Heart left ventricle (tissue), 16 donors: ENCODE results near the gene TRIM17. TPM values are rescaled to one million over a fixed set of nuclear protein-coding genes. Genes with fewer than 3 reads are reported as not detected.

ENCODE experiments used
- ATAC-seq, 4 donors: fragments of 200-7000 bp; cut with Tn5 transposase; one replicate each; pipeline ENCODE4 v1.9.1; 2020 to 2022; ENCODE audit warnings: moderate library complexity in 4 of 4, mild to moderate bottlenecking in 3 of 4, moderate number of reproducible peaks in 1 of 4
- DNase-seq, 5 donors: peaks; one replicate each; pipeline ENCODE4 v3.0.0-alpha.2; 2020
- H3K27ac ChIP-seq, 12 donors: fragments of 200-600 bp; sonication (generic) in 4 of 12; one replicate each; pipeline versions ENCODE4 v1.5.0 to v1.8.0; 2016 to 2022; ENCODE audit warnings: mild to moderate bottlenecking in 2 of 12
- H3K27me3 ChIP-seq, 9 donors: fragments of 200-600 bp; sonication (generic) in 2 of 9; one replicate each; pipeline versions ENCODE4 v1.5.1 to v1.8.0; 2016 to 2022; ENCODE audit warnings: mild to moderate bottlenecking in 3 of 9
- H3K36me3 ChIP-seq, 9 donors: fragments of 200-600 bp; sonication (generic) in 2 of 9; one replicate each; pipeline versions ENCODE4 v1.5.0 to v1.8.0; 2018 to 2022; ENCODE audit warnings: mild to moderate bottlenecking in 2 of 9
- H3K4me1 ChIP-seq, 12 donors: fragments of 200-600 bp; sonication (generic) in 4 of 12; one replicate each; pipeline versions ENCODE4 v1.5.0 to v1.8.0; 2016 to 2022; ENCODE audit warnings: mild to moderate bottlenecking in 3 of 12
- H3K4me3 ChIP-seq, 12 donors: fragments of 200-600 bp; sonication (generic) in 4 of 12; one replicate each; pipeline versions ENCODE4 v1.5.0 to v1.8.0; 2017 to 2022; ENCODE audit warnings: mild to moderate bottlenecking in 9 of 12, moderate library complexity in 4 of 12
- H3K9me3 ChIP-seq, 12 donors: fragments of 200-600 bp; sonication (generic) in 4 of 12; one replicate each; pipeline versions ENCODE4 v1.5.0 to v1.8.0; 2016 to 2022; ENCODE audit warnings: mild to moderate bottlenecking in 1 of 12
- POLR2A ChIP-seq, 2 donors: fragments of 450-650 bp; IDR thresholded peaks; one replicate each; pipeline ENCODE4 v1.6.1; 2017; ENCODE audit warnings: antibody characterized with exemption in 2 of 2, mild to moderate bottlenecking in 2 of 2, moderate library complexity in 2 of 2
- WGBS, 4 donors: extraction: QIAGEN DNeasy Blood & Tissue Kit in 2 of 4; methylation state at CpG; one replicate each; pipeline versions ENCODE4 v1.1.5 to v1.1.7; 2013 to 2018; 5-methylcytosine and 5-hydroxymethylcytosine counted together
- intact Hi-C, 10 donors: fragments of 100-400 bp; cut with DNase I; formaldehyde crosslinking; loops; one replicate each; pipeline versions ENCODE4 v1.11.1 to v1.14.2; 2022
- polyA plus RNA-seq, 2 donors: library from polyadenylated mRNA; stranded (reverse); fragments of 200-250 nt; gene quantifications; one replicate each; pipeline ENCODE4 v1.2.3, GENCODE V29; 2013
- total RNA-seq, 9 donors: library from RNA; depleted of rRNA in 2 of 9; stranded (reverse); fragments of >200 nt in 2 of 9; fragmentation: NEBNext Ultra II Directional in 3 of 9; extraction: Animal tissue kit (Norgen Biotek cat#: 25700) in 3 of 9; gene quantifications; one replicate each; pipeline versions ENCODE4 v1.1.0 to v1.2.4, GENCODE V29; 2016 to 2023
- TF ChIP-seq, protein P1 (sequence below), 12 donors: fragments of 200-600 bp; sonication (generic) in 4 of 12; IDR thresholded peaks; one replicate each; pipeline versions ENCODE4 v1.5.0 to v1.8.0; 2018 to 2022; ENCODE audit warnings: antibody characterized with exemption in 12 of 12, mild to moderate bottlenecking in 5 of 12
- donor health status: ischemic (EF 13 %, LVEDD 7.1; RV severe dilation, severe dysfunction).
- donor health status: healthy with polysubstance abuse.
- donor health status: DM: no; HTN: yes; CAD: no.
- donor health status: DM: no; HTN: no; CAD: no.
- donor health status: ischemic (EF 25% LVEDD 6.9; RV normal size, moderate dysfunction).
- donor health status: ischemic (EF 25% LVEDD 5.7; RV mildly dilated, moderate dysfunction).
- donor health status: healthy.
- donor health status: DM: yes; HTN: yes; CAD: no.
- donor health status: ischemic (EF 35%, LVEDD 5.7; RV mildly dilated, moderate dysfunction).
- donor health status: nonischemic (EF 11% LVEDD 7.7; RV severe dilation, severe dysfunction).
- donor health status: DM: yes; HTN: yes; CAD: no.
- donor health status: PGD.
- donor health status: ischemic (EF 29% LVEDD 5.4; RV normal size, mild dysfunction).
- donor health status: nonischemic (EF 23%, LVEDD 6.1; RV moderate dilation, normal function).

TRIM17 gene
- total and polyA plus RNA-seq, 11 donors, result 0.08 to 1.7 (median 0.39) TPM; not detected in 3

DNA sequence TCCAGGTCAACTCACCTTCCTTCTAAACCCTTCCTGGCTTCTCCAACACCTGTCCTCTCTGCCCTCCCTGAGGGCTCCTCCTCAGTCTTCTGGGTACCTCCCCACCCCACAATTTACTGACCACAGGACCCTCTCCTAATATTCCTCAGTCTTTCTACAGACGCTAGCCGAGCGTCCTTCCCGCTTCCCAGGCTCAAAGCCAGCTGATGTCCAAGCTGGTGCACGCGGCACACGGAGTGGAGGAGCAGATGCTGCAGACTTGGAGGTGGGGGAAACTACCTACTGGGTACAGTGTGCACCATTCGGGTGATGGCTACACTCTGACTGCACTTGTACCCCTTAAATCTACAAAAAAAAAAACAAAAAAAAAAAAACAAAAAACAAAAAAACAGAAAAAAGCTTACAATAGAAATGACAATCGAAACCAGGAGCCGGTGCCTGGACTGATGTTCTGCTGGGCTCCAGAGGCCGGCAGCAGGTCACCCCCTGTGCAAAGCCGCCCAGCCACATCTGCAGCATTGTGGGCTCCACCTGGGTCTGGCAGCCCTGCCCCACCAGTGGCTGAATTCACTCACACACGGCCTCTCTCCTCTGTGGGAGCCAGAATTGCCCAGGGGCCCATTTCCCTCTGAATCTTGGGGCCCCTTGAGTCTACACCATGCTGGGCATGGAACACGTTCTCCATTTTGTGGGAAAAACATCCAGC is 17.0 kb downstream of the TRIM17 start:
- H3K4me1 ChIP-seq, result peaks cover 0 to 25% (median 9%) of the 10 kb centered on the region in 12 donors
- H3K27me3 ChIP-seq, result no peaks in the 10 kb centered on the region
- no peak for ATAC-seq
- no peak for TF ChIP-seq POLR2A (IDR thresholded peaks at IDR 0.05)
- TF ChIP-seq, protein P1, sequence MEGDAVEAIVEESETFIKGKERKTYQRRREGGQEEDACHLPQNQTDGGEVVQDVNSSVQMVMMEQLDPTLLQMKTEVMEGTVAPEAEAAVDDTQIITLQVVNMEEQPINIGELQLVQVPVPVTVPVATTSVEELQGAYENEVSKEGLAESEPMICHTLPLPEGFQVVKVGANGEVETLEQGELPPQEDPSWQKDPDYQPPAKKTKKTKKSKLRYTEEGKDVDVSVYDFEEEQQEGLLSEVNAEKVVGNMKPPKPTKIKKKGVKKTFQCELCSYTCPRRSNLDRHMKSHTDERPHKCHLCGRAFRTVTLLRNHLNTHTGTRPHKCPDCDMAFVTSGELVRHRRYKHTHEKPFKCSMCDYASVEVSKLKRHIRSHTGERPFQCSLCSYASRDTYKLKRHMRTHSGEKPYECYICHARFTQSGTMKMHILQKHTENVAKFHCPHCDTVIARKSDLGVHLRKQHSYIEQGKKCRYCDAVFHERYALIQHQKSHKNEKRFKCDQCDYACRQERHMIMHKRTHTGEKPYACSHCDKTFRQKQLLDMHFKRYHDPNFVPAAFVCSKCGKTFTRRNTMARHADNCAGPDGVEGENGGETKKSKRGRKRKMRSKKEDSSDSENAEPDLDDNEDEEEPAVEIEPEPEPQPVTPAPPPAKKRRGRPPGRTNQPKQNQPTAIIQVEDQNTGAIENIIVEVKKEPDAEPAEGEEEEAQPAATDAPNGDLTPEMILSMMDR (IDR thresholded peaks at IDR 0.05), result no peak
- 92 to 96% (median 95%) methylated on average over 14 of the region's 14 CpGs for WGBS, 4 donors
- DNase-seq, result no peak
- intact Hi-C loops, result loop anchor here in 1 of 10 donors (5.0 kb wide), 1 partner anchor 267 kb away; no protein-coding TSS in a partner anchor
- no peak overlapping the region for H3K4me3 ChIP-seq
- H3K36me3 ChIP-seq, result peaks cover 0 to 83% (median 56%) of the 10 kb centered on the region in 9 donors
- H3K27ac ChIP-seq, result no peak overlapping the region
- H3K9me3 ChIP-seq, result no peaks in the 10 kb centered on the region

- 92 to 97% (median 94%) methylated on average over 7 to 12 of the region's 12 CpGs for WGBS, 4 donors
- DNase-seq (no peak), ATAC-seq (no peak)
- Histone ChIP-seq H3K36me3 (peaks cover 0 to 89% (median 62%) of the 10 kb centered on the region in 9 donors), H3K4me1 (peaks cover 0 to 19% (median 4%) of the 10 kb centered on the region in 12 donors), H3K4me3 (no peak overlapping the region), H3K9me3 (no peaks in the 10 kb centered on the region), H3K27me3 (no peaks in the 10 kb centered on the region), H3K27ac (no peak overlapping the region)
- no peak for TF ChIP-seq POLR2A (IDR thresholded peaks at IDR 0.05)
- TF ChIP-seq, protein P1 (IDR thresholded peaks at IDR 0.05), result no peak
- intact Hi-C loops, result loop anchor here in 1 of 10 donors (5.0 kb wide), 1 partner anchor 267 kb away; no protein-coding TSS in a partner anchor
Observed at GRCh38 chr1:228398741-228399461, 17.8 kb downstream of the TRIM17 start.

- H3K9me3 ChIP-seq, result no peaks in the 10 kb centered on the region
- H3K27ac ChIP-seq, result no peak overlapping the region
- ATAC-seq, result no peak
- 86 to 95% (median 94%) methylated on average over 6 of the region's 6 CpGs for WGBS, 4 donors
- H3K36me3 ChIP-seq, result peaks cover 0 to 84% (median 62%) of the 10 kb centered on the region in 9 donors
- H3K4me3 ChIP-seq, result no peak overlapping the region
- H3K4me1 ChIP-seq, result peaks cover 0 to 16% (median 11%) of the 10 kb centered on the region in 12 donors
- intact Hi-C loops, result loop anchor here in 1 of 10 donors (5.0 kb wide), 1 partner anchor 266 kb away; no protein-coding TSS in a partner anchor
- TF ChIP-seq, protein P1 (IDR thresholded peaks at IDR 0.05), result no peak
- no peak for TF ChIP-seq POLR2A (IDR thresholded peaks at IDR 0.05)
- H3K27me3 ChIP-seq, result no peaks in the 10 kb centered on the region
- DNase-seq, result no peak
Observed at GRCh38 chr1:228397966-228398365, 18.7 kb downstream of the TRIM17 start.
